Measurements from ENCODE around the gene CELF3.

CELF3 gene

DNA sequence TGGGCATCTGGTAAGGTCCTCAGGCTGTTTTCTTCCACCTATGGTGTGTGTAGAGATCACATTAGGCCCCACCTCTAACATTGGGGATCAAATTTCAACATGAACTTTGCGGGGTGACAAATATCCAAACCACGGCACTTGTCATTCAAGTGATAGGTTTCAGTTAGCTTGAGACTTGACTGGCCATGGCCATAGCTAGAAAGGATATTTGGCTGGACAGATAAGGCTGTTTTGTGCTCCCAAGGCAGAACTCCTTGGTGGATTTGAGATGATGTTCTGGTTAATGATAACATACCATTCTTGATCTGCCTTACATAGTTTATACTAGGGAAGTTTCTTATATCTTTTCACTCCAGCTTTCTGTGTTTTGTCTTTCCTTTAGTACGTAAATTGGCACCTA lies 48.5 kb downstream of the CELF3 start:
- Histone ChIP-seq H3K36me3 (ENCODE audit: low read depth) (peaks cover 52% of the 10 kb centered on the region), H3K4me3 (ENCODE audit: severe bottlenecking) (no peak overlapping the region), H3K27ac (ENCODE audit: poor library complexity, severe bottlenecking) (no peak overlapping the region), H3K4me1 (ENCODE audit: insufficient read depth, poor library complexity, severe bottlenecking) (no peaks in the 10 kb centered on the region), H3K9me3 (ENCODE audit: severe bottlenecking) (no peaks in the 10 kb centered on the region), H3K27me3 (ENCODE audit: insufficient read depth, poor library complexity, severe bottlenecking) (no peaks in the 10 kb centered on the region)
- DNase-seq (ENCODE audit: low spot score) (no peak), ATAC-seq (ENCODE audit: low read depth) (no peak)
- TF ChIP-seq, protein P1, sequence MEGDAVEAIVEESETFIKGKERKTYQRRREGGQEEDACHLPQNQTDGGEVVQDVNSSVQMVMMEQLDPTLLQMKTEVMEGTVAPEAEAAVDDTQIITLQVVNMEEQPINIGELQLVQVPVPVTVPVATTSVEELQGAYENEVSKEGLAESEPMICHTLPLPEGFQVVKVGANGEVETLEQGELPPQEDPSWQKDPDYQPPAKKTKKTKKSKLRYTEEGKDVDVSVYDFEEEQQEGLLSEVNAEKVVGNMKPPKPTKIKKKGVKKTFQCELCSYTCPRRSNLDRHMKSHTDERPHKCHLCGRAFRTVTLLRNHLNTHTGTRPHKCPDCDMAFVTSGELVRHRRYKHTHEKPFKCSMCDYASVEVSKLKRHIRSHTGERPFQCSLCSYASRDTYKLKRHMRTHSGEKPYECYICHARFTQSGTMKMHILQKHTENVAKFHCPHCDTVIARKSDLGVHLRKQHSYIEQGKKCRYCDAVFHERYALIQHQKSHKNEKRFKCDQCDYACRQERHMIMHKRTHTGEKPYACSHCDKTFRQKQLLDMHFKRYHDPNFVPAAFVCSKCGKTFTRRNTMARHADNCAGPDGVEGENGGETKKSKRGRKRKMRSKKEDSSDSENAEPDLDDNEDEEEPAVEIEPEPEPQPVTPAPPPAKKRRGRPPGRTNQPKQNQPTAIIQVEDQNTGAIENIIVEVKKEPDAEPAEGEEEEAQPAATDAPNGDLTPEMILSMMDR (IDR thresholded peaks at IDR 0.05; ENCODE audit: poor library complexity, severe bottlenecking): no peak

DNA sequence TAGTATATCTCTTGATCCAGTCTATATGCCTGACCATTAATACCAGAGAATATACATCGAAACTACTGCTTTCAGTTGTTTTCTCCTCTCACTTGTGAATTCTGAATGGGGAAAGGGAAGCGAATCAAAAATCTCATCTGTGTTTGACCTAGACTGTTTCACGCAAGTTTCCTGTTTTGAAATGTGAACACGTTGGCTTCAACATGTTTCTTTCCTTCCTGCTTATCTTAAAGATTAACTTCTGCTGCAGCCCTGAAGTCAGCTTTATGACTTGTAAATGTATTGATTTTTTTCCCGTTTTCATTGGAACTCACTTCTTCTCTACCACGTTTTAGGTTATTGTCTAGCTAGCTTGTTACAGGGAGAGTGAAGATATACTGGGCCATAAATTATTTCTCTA lies 54.9 kb downstream of the CELF3 start:
- ATAC-seq (ENCODE audit: low read depth) (no peak), DNase-seq (ENCODE audit: low spot score) (no peak)
- Histone ChIP-seq H3K27me3 (ENCODE audit: insufficient read depth, poor library complexity, severe bottlenecking) (no peaks in the 10 kb centered on the region), H3K36me3 (ENCODE audit: low read depth) (peaks cover 68% of the 10 kb centered on the region), H3K9me3 (ENCODE audit: severe bottlenecking) (no peaks in the 10 kb centered on the region), H3K4me3 (ENCODE audit: severe bottlenecking) (no peak overlapping the region), H3K4me1 (ENCODE audit: insufficient read depth, poor library complexity, severe bottlenecking) (no peaks in the 10 kb centered on the region), H3K27ac (ENCODE audit: poor library complexity, severe bottlenecking) (no peak overlapping the region)
- TF ChIP-seq, protein P1 (IDR thresholded peaks at IDR 0.05; ENCODE audit: poor library complexity, severe bottlenecking): no peak

DNA sequence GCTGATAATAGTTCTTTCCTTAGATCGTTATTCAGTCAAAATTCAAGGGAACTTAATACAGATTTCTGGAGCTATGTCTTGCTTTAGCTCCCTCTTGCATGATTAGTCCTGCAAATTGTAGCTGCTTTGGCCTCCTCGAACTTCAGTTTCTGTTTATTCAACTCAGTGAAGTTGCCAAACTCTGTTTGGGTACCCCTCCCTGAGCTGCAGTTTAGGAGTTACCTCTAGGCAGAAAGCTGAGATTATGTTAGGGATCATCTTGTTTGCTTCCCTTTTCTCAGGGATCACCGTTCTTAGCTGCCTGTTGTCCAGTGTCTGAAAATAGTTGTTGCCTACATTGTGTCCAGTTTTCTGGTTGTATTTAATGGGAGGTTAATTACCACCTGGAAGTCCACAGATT lies 61.2 kb downstream of the CELF3 start:
- Histone ChIP-seq H3K36me3 (ENCODE audit: low read depth) (peaks cover 29% of the 10 kb centered on the region), H3K4me1 (ENCODE audit: insufficient read depth, poor library complexity, severe bottlenecking) (no peaks in the 10 kb centered on the region), H3K27ac (ENCODE audit: poor library complexity, severe bottlenecking) (no peak overlapping the region), H3K27me3 (ENCODE audit: insufficient read depth, poor library complexity, severe bottlenecking) (no peaks in the 10 kb centered on the region), H3K4me3 (ENCODE audit: severe bottlenecking) (no peak overlapping the region), H3K9me3 (ENCODE audit: severe bottlenecking) (no peaks in the 10 kb centered on the region)
- ATAC-seq (ENCODE audit: low read depth) (no peak), DNase-seq (ENCODE audit: low spot score) (no peak)
- TF ChIP-seq, protein P1 (IDR thresholded peaks at IDR 0.05; ENCODE audit: poor library complexity, severe bottlenecking): no peak

DNA sequence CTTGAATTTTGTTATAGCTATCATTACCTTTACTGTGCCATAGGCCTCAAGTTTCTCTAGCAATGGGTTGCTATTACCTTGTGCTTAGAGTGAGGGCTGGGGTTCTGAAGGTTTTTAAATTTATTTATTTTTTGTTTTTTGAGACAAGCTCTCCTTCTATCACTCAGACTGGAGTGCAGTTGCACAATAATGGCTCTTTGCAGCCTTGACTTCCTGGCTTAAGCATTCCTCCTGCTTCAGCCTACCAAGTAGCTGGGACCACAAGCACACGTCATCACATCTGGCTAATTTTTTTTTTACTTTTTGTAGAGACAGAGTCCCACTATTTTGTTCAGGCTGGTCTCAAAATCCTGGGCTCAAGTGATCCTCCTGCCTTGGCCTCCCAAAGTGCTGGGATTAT lies 63.2 kb downstream of the CELF3 start:
- no peaks in the 10 kb centered on the region for H3K27me3 ChIP-seq (ENCODE audit: insufficient read depth, poor library complexity, severe bottlenecking)
- no peak overlapping the region for H3K27ac ChIP-seq (ENCODE audit: poor library complexity, severe bottlenecking)
- TF ChIP-seq, protein P1 (IDR thresholded peaks at IDR 0.05; ENCODE audit: poor library complexity, severe bottlenecking): no peak
- H3K4me3 ChIP-seq (ENCODE audit: severe bottlenecking): no peak overlapping the region
- peaks cover 11% of the 10 kb centered on the region for H3K36me3 ChIP-seq (ENCODE audit: low read depth)
- no peak for ATAC-seq (ENCODE audit: low read depth)
- no peaks in the 10 kb centered on the region for H3K9me3 ChIP-seq (ENCODE audit: severe bottlenecking)
- DNase-seq (ENCODE audit: low spot score): no peak
- no peaks in the 10 kb centered on the region for H3K4me1 ChIP-seq (ENCODE audit: insufficient read depth, poor library complexity, severe bottlenecking)
